HS-27A (cell line): ENCODE data around the gene HNRNPM.
A peak's percentile ranks its signal among the peaks of the same experiment; 100 is the strongest.
"Not testable (repeated sequence)": the region's sequence is repeated elsewhere in the genome, so short reads cannot be mapped to it uniquely, and the experiment has no call there.

Source experiments
- DNase-seq: peaks from one replicate; pipeline ENCODE4 v3.0.0-alpha.2; 2012; ENCODE audit warnings: low read depth, missing footprints

HNRNPM gene

GRCh38 chr19:8426283-8426682 lies 18.5 kb upstream of the HNRNPM start:
- DNase-seq: no peak

DNA sequence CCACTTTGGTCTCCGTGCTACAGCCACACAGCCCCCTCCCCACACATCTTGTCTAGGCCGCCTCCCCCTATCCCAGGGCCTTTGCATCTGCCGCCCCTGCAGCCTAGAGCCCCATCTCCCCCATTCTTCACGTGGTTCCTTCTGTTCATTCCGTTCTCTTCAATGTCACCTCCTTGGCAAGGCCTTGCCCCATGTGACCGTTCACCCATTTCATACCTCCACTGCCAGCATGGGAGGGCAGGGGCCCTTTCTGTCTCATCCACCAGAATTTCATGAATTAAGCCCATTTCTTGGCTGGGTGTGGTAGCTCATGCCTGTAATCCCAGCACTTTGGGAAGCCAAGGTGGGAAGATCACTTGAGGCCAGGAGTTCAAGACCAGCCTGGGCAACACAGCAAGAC lies 15.7 kb upstream of the HNRNPM start:
- DNase-seq: no peak

- no peak for DNase-seq
Measured at GRCh38 chr19:8429826-8430225, 14.9 kb upstream of the HNRNPM start.

DNA sequence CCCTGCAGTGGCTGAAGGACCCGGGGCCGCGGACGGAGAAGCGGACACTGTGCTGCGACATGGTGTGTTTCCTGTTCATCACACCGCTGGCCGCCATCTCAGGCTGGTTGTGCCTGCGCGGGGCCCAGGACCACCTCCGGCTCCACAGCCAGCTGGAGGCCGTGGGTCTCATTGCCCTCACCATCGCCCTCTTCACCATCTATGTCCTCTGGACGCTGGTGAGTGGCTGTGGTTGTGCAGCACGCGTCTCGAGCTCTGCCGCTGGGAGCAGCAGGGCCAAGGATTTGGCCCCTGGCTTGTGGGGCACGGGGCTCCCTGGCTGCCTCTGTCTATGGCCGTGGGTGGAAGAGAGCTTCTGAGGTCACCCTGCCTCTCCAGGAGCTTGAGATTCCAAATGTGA lies 14.1 kb upstream of the HNRNPM start:
- DNase-seq: no peak

GRCh38 chr19:8438236-8438635 lies 6.5 kb upstream of the HNRNPM start:
- DNase-seq: no peak

DNA sequence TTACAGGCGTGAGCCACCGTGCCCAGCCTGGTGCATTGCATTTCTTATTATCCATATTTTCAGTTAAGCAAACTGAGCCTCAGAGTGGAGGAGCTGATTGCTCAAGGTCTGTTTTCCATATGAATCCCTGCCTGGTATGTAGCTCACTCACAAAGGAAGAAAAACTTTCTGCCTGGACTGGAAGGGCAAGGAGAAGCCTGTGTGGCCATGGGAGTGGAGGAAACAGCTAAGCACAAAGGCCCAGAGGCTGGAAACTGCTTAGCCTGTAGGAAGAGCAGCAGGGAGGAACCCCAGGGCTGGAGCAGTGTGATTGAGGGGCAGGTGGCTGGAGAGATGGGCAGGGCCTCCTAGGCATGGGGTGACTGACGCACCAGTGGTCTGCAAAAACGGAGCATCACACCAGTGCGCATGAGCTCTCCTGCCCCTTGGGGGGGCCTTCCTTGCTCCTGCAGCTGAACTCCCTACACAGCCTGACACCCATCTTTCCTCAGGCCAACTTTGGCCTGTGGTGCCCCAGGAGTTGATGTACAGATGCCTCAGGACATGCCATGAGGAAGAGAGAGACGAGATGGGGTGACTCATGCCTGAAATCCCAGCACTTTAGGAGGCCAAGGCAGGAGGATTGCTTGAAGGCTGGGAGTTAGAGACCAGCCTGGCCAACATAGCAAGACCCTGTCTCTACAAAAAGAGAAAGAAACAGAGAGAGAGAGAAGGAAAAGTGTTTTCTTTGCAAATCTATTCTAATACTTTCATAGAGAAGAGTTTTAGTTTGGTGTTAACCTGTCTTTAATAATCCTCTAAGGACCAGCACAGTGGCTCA lies 2.8 kb upstream of the HNRNPM start:
- DNase-seq: no peak

GRCh38 chr19:8444140-8444676 lies 567 bp upstream of the HNRNPM start:
- DNase-seq: not testable (repeated sequence)

GRCh38 chr19:8445488-8446001 lies 770 bp downstream of the HNRNPM start:
- no peak for DNase-seq

GRCh38 chr19:8446061-8446709 lies 1.4 kb downstream of the HNRNPM start:
- no peak for DNase-seq

DNA sequence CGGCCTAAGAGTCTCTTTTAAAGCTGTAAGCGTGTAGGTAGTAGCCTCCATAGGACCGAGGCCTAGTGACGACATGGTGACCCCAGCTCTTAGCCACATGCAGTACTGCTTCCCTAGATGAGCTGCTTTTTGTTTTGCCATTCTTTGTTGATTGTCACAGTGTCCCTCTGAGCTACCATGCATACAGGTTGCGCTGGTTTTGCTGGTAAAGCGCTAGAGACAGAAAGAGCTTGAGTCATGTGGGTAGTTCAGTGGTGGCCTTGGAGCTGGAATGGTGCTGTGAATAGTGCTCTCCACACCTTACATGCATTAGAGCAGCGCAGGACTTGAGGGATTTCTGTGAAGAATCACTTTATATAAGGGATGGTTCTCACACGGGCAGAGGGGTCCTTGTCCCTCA lies 5.1 kb downstream of the HNRNPM start:
- no peak for DNase-seq

DNA sequence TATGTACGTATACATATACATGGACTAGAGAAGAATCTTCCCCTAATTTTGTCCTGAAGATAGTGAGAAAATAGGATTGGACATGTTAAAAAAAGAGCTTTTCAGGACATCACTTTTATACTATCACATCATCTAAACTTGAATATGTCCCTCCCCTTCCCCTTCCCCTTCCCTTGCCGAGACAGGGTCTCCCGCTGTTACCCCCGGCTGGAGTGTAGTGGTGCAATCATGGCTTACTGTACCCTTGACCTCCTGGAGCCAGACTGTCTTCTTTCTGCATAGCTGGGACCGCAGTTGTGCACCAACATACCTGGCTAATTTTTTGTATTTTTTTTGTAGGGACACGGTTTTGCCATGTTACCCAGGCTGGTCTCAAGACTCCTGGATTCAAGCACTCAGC lies 6.6 kb downstream of the HNRNPM start:
- no peak for DNase-seq

- DNase-seq: no peak
Measured at GRCh38 chr19:8451885-8452284, 7.1 kb downstream of the HNRNPM start.

- DNase-seq: no peak
Measured at GRCh38 chr19:8452446-8453123, 7.8 kb downstream of the HNRNPM start.

DNA sequence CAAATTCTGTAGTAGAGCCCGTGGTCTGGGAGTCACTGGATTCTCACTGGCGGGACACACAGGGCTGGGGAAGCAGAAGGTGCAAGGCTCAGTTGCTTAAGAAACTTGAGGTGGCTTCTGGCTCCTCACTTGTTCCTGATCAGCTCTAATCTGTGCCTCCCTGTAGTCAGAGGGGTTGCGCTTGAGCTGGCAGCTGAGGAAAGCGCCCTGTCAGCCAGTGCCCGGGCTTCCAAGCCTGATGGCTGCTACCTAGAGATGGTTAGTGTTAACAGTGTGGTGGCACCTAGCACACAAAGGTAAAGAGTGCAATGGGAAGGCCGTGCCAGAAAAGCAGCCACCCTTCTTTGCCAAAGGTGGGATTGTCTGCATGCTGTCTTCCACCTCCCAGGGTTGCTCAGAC lies 8.8 kb downstream of the HNRNPM start:
- no peak for DNase-seq

- no peak for DNase-seq
Measured at GRCh38 chr19:8454218-8454617, 9.4 kb downstream of the HNRNPM start.

- DNase-seq: no peak
Measured at GRCh38 chr19:8455018-8455417, 10.2 kb downstream of the HNRNPM start.

GRCh38 chr19:8456064-8456463 lies 11.3 kb downstream of the HNRNPM start:
- no peak for DNase-seq

DNA sequence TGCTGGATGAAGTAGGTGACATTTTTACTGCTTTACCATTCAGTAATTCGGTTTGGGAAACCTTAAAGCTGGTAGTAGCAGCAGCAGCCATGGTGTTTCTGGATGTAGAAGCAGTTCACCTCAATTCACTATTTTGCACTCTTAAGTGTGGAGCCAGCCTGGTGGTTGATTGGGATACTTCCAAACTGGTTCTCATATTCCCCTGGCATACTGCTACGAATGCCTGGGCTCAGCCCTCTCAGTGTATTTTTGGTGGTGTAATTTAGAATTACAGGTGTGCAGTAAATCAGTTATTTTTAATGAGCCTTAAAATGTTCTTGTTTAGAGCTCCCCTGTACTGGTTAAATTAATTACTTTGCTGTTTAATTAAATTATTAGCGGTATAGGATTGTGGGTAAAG lies 12.4 kb downstream of the HNRNPM start:
- DNase-seq: no peak

DNA sequence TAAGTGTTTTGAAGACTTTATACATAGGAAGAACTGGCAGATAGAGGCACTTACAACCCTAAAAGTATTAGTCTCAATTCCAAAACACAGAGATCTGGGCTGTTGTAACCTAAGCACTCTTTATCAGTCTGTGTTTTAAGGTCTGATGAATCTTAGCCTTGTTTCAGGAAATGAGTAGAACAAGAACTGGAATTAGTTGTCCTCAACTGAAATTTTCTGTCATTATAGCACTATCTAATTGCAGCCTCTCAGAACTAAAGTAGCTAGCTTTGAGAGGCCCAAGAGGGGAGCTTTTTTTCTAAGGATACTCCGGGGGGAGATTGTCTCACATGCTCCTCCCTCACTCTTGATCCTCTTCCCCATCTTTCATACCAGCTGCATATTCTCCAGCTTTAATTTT lies 13.1 kb downstream of the HNRNPM start:
- no peak for DNase-seq

GRCh38 chr19:8458380-8458779 lies 13.6 kb downstream of the HNRNPM start:
- no peak for DNase-seq

DNA sequence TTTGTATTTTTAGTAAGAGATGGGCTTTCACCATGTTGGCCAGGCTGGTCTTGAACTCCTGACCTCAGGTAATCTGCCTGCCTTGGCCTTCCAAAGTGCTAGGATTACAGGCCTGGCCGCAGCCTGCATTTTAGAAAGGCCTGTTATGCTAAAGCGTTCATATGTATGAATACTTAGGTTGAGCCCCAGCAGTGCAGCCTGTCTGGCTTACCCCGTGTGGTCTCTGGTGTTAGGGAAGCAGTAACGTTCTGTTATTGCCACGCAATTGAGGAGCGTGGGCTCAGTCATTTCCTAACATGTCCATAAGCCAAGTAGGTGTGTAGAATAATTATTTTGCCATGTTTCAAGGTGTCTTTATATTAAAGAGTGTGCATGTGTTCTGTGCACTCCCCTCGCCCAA lies 14.3 kb downstream of the HNRNPM start:
- DNase-seq: no peak

GRCh38 chr19:8459520-8460270 lies 14.9 kb downstream of the HNRNPM start:
- DNase-seq: peak; percentile 51
